ENCODE measurements around the gene RSPO1.
"Not testable (repeated sequence)": the region's sequence is repeated elsewhere in the genome, so short reads cannot be mapped to it uniquely, and the experiment has no call there.

The RSPO1 gene

GRCh38 chr1:37614105-37614504, 20.6 kb downstream of the RSPO1 start:
- DNase-seq, result no peak

DNA sequence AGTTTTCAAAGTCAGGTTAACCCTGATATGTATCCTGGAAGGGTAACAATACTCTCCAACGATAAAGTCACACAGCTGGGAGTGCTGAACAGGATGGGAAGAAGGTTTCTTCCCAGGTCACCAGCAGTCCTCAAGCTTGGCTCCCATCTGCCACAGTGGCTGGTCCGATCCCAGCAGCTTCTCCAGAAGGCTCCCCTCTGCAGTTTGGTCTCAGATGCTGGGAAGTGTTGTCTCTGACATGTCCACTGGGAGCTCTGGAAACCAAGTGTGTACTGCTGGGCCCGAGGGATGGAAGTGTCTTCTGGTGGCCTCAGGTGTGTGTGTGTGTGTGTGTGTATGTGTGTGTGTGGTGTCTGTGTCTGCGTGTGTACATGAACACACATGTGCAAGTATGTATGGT, 22.5 kb downstream of the RSPO1 start:
- DNase-seq, result no peak

- no peak for DNase-seq
These were observed 24.7 kb downstream of the RSPO1 start for GRCh38 chr1:37609994-37610393.

- no peak for DNase-seq
These were observed 25.7 kb downstream of the RSPO1 start for GRCh38 chr1:37609002-37609401.

DNA sequence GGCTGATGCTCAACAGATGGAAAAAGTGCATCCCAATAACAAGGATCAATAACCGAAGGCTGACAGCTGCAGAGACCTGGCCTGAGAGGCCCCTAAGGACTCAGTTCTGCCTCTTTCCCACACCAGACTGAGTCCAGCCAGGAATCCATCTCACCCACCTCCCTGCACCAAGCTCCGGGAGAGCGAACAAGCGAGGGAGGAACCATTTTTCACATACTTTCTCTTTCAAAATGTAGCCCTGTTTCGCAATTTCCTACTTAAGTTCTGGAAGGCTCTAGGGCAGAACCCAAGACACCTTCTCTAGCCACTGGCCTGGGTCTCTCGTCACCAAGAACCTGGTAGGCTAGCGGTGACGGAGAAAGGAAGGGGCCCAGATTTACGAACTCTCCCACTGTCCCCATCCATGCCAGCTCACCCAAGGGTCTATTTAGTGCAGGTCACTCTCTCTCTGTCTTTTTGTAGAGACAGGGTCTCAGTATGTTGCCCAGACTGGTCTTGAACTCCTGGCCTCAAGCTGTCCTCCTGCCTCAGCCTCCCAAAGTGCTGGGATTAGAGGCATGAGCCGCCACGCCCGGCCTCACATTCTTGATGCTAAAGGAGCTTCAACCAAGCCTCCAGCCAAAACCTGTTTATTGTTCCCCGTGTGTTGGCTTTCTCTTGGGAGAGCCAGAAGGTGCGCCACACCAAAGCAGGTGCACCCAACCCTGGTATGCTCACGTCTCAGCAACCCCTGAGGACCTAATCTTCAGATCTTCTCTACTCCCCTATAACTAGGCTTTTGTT, 28.0 kb downstream of the RSPO1 start:
- DNase-seq, result no peak

DNA sequence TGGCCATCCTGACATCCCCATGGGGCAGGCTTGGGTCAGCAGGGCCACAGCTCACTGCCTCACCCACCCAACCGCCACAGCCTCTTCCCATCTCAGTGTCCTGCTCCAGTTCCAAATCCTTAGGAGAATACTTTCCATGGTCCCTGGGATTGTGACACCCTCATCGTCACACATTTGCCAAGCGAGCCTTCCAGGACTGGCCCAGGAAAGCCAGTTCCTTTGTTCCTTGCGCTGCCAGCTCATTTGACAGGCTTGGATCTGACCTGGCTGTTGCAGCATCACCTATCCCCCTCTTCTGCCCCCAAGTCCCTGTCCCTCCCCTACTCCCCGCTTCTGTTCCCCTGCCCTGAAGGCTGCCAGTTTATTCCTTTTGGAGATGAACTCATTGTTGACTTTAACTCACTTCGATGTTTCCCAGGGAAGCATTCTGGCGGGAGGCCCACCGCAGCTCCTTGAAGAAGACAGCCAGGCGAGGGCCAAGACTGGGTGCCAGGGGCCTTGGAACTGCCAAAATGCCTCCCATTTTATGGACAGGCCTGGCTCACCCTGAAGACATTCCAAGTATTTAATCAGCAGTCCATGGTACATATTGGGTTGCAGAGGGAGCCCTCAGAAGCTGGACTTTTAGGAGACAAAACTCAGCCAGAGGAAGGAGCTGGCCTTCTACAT, 28.8 kb downstream of the RSPO1 start:
- DNase-seq, result no peak

GRCh38 chr1:37605061-37605650, 29.5 kb downstream of the RSPO1 start:
- DNase-seq, result no peak

DNA sequence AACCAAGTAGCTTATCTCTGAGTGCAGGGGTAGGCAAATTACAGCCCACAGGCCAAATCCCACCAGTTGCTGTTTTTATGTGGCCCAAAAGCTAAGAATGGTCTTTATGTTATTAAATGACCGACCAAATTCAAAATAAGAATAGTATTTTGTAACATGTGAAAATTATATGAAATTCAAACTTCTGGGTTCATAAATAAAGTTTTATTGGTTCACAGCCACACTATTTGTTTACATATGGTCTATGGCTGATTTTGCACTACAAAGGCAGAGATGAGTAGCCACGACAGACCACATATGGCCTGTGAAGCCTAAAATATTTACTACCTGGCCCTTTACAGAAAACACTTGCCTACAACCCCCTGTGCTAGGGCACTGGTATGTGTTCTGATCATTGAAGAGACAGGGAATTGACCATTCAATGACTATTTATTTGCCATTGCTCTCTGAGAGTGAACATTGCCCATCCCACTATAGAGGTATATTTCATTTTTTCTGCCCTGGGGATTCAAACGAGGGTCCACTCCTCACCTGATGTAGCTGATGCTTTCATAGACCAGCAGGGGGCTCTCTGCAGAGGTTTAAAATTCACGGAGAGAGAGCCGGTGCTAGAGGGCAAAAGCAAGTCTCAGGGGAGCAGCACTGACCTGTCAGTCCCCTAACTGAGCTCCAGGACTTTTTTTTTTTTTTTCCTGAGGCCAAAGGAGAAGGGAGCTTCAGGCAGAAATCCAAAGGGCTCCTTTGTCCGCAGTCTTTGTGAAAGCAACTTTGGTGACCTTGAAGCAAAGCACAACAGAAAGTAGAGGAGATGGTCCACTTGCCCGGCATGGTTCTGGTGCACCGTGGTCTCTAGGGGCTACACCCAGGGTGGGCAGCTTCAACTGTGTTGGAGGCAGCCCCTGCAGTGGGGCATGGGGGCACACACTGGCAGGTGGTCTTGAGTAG, 31.7 kb downstream of the RSPO1 start:
- peak; percentile 11 for DNase-seq

DNA sequence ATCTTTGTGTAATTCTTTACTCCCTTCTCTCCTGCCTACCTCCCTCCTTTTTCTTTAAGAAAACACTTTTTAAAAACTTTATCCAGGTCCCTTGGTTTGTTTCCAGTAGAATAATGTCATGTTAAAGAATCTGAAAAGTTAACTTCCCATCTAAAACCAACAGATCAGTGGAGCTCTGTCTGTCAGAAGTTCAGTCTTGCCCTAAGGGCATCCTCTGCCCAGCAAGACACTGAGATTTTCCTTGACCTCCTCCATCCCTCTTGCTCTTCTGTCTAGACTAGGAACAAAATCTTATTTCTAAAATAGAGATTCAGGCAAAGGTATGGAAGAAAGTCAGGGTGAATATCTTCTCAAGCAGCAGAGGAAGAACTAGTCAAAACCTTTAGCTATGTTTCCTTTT, 33.3 kb downstream of the RSPO1 start:
- DNase-seq, result no peak

DNA sequence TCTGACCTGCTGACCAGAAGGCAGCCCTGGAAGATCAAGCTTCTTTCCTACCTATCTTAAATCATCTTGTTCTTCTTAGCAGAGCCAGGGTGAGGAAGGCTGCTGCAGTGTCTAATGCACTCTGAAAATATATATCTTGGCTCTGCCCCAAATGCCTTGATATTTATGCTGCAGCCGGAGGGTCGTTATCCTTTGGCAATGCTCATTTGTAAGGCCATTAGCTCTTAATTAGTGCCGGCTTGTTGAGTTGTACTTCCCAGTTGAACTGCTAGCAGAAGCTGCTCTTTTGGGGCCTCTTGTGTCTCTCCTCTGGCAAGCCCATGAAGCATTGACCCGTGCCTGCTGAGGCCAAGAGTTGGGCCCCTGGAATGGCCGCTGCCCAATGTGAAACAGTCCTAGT, 34.8 kb downstream of the RSPO1 start:
- no peak for DNase-seq

GRCh38 chr1:37596182-37596667, 38.5 kb downstream of the RSPO1 start:
- DNase-seq, result no peak

DNA sequence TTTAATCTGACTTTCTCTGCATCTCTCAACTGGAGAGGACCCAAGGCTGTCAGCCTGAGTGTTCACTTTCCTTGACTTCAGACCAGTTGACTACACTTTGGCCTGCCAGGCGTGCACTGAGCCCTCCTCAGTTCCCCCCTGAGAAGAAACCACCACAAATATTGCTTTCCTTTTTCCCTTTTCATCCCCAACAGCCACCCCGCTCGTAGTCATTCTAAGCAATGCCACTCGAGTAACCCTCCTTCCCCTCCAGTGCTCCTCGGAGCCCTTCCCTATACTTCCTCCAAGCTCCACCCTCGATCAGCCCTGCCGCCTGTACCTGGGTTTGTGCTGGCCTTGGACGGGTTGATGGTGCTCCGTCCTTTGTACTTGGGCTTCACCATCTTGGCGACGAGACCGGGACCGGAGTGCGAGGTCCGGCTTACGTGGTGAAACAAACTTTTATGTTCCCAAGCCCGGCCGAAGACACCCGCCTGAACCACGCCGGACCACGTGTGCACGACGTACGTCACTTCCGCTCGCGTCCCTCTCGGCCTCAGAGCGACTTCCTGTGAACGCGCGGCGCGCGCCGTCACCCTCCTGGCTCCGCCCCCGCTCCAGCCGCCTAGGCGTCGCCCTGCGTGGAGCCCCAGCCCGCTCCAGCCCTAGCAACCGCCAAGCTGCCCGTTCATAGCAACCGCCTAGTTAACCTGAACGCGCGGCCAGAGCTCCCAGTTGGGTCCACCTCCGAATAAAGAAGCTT, 39.1 kb downstream of the RSPO1 start, which contains the start of gene GNL2:
Gene GNL2 (minus strand): TSS at position 498 of the 742 bp plus-strand sequence. CDS start 115 bp downstream, at position 383.
- DNase-seq, result peak; percentile 61

DNA sequence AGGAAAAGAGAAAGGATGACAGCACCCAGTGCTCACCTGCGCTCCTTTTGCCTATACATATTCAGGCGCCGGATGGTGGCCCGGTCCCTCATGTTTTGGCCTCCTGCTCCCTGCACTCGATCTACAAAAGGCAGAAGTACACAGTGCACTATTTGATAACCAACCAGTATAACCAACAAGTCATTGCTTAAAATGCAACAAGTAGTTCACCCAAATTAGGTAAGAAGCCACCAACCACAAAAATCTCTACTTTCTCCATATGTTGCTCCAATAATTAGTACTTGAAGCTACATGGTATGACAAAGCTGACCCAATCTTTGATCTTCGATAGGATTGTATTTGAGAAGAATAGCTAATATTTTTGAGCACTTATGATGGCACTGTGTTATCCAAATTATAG, 41.0 kb downstream of the RSPO1 start:
- no peak for DNase-seq

GRCh38 chr1:37588939-37589338, 45.8 kb downstream of the RSPO1 start:
- no peak for DNase-seq

DNA sequence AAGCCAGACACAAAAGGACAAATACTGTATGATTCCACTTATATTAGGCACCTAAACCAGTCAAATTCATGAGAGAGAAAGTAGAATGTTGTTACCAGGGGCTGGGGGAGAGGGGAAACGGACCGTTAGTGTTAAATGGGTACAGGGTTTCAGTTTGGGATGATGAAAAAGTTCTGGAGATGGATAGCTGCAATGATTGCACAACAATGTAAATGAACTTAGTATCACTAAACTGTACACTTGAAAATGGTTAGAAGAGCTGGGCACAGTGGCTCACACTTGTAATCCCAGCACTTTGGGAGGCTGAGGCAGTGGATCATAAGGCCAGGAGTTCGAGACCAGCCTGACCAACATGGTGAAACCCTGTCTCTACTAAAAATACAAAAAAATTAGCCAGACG, 50.1 kb downstream of the RSPO1 start:
- not testable (repeated sequence) for DNase-seq

DNA sequence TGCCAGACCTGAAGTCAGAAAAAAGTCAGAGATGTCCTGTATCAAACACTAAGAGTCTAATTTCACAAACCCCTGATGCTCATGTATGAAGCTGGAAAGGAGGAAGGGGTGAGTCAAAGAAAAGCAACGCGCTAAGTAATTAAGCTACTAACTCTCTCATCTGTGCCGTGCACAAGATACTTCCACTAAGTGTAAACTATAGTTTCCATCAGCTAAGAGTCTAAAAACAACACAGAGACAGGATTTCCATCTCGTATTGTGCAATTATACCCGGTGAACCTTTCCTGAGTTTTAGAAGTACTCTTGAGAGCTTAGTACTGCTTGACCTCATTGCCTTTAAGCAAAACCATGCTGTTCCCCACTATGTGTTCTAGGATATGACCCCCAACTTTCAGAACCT, 59.0 kb downstream of the RSPO1 start:
- DNase-seq, result no peak

- DNase-seq, result no peak
These were observed 59.7 kb downstream of the RSPO1 start for GRCh38 chr1:37574834-37575480.

DNA sequence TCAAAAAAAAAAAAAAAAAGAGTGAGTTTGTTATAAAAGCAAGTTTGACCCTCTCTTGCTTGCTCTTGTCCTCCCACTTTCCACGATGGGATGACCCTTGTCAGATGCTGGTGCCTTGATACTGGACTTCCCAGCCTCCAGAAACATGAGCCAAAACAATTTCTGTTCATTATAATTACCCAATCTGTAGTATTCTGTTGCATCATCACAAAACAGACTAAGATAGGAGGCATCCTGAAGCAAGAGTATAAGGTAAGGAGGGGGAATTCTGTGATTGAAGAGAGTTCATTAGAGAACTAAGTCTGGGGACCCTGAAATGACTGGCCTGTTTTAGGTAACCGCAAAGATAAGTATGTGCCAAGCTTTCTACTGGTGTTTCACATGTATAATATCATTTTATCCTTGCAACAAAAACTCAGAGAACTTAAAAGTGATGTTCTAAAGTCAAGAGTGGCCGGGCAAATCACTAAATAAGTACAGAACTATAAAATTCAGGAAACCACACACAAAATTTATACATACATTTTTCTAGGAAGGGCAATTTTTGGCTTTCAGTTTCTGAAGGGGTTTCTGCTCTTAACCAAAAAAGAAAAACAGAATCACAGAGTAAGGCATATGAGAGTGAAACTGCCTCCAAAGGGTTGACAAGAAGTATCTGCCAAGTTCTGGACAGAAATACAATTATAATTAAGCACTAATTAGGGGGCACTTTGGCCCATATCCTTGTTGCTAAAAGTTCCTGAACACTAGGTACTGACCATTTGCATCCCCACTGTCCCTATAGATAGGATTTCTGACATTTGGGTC, 64.0 kb downstream of the RSPO1 start:
- DNase-seq, result no peak

DNA sequence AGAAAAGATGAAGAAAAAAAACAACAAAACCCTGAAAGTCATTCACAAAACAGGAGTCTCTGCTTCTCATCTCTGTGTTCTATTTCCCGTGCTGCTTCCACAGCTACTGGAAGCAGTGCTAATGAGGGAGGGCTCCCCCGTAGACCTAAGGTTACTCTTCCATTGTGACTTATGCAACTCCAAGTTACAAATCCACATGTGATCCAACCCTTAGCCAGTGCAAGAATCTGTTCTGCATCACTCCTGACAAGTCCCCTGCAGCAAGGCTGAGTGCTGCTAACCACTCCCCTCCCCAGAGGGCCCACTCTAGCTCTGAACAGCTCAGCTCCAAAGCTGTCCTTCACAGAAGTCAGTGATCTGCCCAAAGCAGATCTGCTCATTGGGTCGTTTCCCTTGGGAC, 67.7 kb downstream of the RSPO1 start:
- no peak for DNase-seq

DNA sequence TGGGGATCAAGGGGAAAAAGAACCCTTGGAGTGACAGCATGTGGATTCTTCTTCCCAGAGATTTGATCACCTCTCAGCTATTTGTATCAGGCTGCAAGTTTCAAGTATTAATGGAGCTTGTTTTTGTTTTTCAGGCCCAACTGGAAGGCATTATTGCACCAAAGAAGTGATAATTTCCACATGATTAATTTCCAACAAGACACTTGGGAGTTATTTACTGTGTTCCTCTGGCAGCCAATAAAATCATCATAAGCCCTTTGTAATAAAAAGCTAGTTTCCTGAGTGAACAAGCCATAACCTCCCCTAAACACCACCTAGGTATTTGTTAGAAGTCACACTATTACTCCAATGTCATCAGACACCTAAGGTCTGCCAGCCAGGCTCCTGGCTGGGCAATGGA, 69.8 kb downstream of the RSPO1 start:
- no peak for DNase-seq

DNA sequence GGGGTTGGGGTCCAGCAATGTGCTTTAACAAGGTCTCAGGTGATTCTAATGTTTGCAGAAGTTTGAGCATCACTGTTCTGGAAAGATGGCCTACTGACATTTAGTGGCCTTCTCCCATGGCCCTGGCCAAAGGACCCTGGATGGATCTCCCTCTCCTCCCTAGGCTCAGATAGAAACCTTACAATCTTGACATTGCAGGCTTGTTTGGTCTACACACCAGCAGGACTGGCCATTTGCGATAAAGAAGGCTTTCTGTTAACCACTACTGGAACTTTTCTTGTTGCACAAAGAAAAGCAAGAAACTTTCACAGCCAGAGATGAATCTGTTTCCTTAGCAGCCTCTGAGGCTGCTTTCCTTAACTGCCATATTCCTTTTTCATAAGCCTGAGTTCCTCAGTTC, 71.7 kb downstream of the RSPO1 start:
- DNase-seq, result no peak

Data from NCI-H187 treated with DMSO at 0.1 percent for 48 hours (cell line).